ACHN (cell line): ENCODE measurements around the gene CRHBP.
"Not testable (repeated sequence)": the region's sequence is repeated elsewhere in the genome, so short reads cannot be mapped to it uniquely, and the experiment has no call there.

ENCODE experiments used
- DNase-seq: peaks from one replicate; pipeline ENCODE4 v3.0.0-alpha.2; 2015
- in situ Hi-C: cut with HindIII; loops from 2 replicates; pipeline ENCODE4 v1.10.0; 2017; ENCODE audit warnings: low sequenced_read_pairs, low pct_ligation_motif_present, low pct_unique_long_range_greater_than_20kb

CRHBP gene, protein sequence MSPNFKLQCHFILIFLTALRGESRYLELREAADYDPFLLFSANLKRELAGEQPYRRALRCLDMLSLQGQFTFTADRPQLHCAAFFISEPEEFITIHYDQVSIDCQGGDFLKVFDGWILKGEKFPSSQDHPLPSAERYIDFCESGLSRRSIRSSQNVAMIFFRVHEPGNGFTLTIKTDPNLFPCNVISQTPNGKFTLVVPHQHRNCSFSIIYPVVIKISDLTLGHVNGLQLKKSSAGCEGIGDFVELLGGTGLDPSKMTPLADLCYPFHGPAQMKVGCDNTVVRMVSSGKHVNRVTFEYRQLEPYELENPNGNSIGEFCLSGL

DNA sequence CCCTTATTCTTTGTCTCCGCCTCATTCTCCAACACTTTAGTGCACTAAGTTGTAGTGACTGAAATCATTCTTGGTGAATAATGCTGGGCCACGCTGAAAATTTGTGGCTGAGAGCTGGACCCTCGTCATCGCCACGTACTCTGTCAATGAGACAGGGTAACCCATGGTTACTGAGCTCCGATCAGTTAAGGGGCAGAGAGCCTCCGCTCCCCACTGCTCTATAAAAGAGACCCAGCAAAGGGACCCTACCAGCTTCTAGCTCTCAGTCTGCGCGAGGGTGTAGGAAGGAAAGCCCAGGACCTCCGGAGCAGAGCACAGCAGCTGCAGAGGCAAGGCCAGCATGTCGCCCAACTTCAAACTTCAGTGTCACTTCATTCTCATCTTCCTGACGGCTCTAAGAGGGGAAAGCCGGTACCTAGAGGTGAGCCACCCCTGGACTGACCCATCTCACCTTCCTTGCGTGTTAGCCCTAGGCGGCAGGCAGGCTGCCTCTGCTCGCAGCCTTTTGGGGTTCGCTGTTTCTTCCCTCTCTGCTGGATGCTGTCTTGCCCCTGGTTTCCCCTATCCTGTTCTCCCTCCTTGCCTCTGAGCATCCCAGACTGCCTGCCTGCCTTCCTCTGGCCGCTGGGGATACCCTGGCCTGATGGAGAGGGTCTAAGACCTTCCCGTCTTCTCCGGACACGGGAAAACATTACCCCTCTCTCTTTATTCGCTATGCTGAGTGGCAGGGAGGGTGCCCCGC is at the start of gene CRHBP:
CRHBP (plus strand) TSS at position 251 of the 742 bp plus-strand sequence; CDS start at position 341, 90 bp downstream.
- in situ Hi-C loops: no loop called here
- no peak for DNase-seq

DNA sequence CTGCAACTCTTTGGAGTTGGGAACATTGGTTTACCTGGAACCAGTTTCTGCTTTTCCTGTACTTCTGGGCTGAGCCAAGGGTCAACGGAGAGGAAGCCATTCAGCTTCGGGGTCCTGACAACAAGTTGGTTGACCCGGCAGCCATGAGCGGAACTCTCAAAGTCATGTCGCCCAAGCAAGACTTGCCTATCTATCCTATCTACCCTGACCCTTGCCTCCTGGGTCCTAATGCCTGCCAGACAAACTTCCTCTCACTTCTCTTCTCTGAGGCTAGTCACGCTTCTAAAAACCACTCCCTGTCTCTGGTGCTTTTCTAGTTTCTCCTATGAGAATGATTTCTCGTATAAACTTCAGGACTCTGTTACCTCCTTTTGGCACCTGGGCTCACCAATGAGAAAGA is 44.7 kb upstream of the CRHBP start:
- no peak for DNase-seq
- in situ Hi-C loops: no loop called here

GRCh38 chr5:76910344-76910933 is 42.4 kb upstream of the CRHBP start:
- in situ Hi-C loops, DNase-seq: not testable (repeated sequence)

- not testable (repeated sequence) for DNase-seq
Observed at GRCh38 chr5:76914671-76915070, 38.2 kb upstream of the CRHBP start.

DNA sequence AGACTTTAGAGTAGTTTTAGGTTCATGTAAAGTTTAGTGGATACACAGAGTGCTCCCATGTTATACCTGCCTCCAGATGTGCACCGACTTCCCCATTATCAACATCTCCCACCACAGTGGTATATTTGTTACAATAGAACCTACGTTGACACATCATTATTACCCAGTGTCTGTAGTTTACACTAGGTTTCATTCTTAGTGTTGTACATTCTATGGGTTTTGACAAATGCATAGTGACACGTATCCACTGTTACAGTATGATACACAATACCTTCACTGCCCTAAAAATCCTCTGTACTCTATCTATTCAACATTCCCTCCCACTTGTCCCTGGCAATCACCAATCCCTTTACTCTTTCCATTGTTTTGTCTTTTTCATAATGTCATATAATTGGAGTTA is 34.3 kb upstream of the CRHBP start:
- in situ Hi-C loops: no loop called here
- no peak for DNase-seq

More at GRCh38 chr5:76914671-76915070, 38.2 kb upstream of the CRHBP start:
- in situ Hi-C loops: not testable (repeated sequence)

DNA sequence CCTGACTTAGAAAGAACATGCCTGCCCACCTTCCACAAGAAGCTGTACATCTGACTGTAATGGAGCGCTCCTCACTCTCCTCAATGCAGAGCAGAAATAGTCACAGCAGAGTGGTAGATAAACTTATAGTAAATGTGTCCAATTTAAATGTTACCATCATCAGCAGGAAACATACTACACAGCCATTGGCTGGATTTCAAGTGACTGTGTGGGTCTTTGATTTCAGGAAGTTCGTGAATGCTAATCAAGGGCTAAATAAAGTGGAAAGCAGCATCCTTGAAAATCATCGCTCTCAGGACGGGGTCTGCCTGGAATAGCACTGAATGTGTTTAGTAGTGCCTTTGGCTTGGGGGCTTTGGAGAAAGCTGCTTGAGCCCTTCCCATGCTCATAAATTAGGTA is 32.4 kb upstream of the CRHBP start:
- no peak for DNase-seq
- in situ Hi-C loops: no loop called here

DNA sequence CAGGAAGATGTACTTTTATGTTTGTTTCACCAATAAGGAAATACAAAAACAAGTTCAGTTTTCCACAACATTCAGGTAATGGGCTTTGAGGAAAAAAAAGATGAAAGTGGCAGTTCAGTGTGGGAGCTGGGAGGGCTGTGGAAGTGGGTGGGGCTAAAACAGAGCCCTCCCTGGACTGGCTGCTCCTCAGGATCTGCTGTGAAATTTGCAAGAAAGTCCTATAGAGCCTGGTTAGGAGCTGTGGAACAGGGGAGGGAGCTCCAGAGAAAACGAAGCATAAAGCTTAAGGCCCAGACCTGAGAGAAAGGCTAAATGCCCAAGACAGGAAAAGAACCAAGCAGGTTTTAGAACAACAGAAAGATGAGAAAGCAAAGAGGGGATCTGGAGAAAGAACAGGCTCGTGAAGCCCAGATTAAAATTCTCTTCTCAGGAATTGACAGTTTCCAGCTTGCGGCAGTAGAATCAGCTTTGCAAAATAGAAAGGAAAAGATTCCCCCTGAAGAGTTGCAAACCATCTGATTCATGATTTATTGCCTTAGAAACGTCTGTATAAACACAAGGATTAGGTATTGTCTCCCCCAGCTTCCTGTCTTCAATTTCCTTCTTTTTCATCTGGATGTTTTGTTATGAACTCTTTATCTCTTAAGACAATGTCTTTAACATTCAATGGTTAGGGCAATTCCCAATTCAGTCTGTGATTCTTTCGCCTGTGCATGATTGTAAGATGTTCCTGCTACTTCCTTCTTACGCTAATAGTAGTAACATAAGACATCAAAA is 26.3 kb upstream of the CRHBP start:
- in situ Hi-C loops: no loop called here
- no peak for DNase-seq

- in situ Hi-C loops: no loop called here
- no peak for DNase-seq
Observed at GRCh38 chr5:76927961-76928360, 24.9 kb upstream of the CRHBP start.

DNA sequence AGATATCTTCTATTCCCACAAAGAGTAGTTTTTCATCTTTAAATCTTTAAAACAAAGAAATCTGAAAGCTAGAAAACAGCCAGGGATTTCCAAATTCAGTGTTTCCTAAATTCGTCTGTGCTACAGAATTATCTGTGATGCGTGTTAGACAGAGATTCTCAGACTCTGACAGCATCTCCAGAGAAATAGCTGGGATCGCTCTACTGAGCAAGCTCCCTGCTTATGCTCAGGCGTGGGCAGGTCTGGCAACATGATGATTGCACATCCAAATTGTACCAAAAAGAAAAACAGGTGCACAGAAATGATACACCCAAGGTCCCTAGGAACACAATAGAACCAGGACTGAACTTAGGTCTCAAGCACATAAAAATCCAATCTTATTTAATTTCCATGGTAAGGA is 22.8 kb upstream of the CRHBP start:
- no peak for DNase-seq
- in situ Hi-C loops: no loop called here

GRCh38 chr5:76938177-76938576 is 14.7 kb upstream of the CRHBP start:
- no peak for DNase-seq
- in situ Hi-C loops: no loop called here

DNA sequence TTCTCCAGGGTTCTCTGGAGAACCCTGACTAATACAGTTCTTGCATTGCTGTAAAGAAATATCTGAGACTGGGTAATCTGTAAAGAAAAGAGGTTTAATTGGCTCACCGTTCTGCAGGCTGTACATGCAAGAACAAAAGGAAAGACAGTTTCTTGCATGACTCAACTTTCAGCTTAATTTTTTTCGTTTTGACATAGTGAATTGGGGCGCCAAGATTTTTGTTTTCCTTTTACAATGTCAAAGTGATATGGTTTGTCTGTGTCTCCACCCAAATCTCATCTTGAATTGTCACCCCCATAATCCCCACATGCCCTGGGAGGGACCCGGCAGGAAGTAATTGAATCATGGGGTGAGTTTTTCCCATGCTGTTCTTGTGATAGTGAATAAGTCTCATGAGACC is 11.8 kb upstream of the CRHBP start:
- DNase-seq: no peak
- in situ Hi-C loops: no loop called here

DNA sequence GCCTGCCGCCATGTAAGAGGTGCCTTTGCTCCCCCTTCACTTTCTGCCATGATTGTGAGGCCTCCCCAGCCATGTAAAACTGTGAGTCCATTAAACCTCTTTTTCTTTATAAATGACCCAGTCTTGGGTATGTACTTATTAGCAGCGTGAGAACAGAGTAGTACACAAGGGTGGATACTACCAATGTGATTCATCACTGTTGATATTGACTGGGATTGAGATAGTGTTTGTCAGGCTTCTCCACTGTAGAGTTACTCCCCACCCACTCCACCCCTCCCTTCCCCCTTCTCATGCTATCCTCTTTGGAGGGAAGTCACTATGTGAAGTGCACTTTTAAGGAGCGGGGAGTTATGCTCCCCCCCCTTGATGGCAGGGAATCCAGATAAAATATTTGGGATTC is 11.4 kb upstream of the CRHBP start:
- in situ Hi-C loops: no loop called here
- DNase-seq: no peak

- in situ Hi-C loops: no loop called here
- DNase-seq: no peak
Observed at GRCh38 chr5:76942581-76942980, 10.3 kb upstream of the CRHBP start.

DNA sequence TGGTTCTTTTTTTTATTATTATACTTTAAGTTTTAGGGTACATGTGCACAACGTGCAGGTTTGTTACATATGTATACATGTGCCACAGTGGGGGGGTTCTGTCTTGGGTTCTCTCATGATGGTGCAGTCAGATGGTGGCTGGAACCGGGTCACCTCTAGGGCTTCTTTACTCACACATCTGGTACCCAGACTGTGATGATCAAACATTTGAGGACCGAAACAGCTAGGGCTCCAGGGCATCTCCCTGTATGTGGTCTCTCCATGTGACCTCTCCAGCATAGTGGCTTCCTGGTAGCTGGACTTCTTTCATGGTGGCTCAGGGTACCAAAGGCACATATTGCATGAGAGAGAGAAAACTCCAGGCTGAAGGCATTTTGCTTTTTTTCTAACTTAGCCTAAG is 9.8 kb upstream of the CRHBP start:
- no peak for DNase-seq
- in situ Hi-C loops: no loop called here

DNA sequence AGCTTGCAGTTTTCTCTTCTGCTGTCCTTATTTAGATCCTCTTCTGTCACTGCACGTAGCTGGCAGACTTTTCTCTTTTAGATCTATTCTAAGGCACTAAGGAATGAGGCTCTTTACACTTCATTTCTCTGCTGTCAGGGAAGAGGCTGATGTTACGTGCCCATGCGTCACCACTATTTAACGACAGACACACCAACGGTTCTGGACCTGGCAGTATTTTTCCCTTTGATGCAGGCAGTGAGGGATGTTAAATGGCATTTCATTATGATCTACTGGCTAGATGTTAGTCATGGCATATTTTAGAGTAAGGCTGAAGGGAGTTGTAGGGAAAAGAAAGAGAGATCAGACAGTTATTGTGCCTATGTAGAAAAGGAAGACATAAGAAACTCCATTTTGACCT is 8.2 kb upstream of the CRHBP start:
- in situ Hi-C loops: no loop called here
- no peak for DNase-seq

GRCh38 chr5:76945238-76945637 is 7.6 kb upstream of the CRHBP start:
- DNase-seq, in situ Hi-C loops: not testable (repeated sequence)

GRCh38 chr5:76946090-76946489 is 6.8 kb upstream of the CRHBP start:
- in situ Hi-C loops: no loop called here
- no peak for DNase-seq

DNA sequence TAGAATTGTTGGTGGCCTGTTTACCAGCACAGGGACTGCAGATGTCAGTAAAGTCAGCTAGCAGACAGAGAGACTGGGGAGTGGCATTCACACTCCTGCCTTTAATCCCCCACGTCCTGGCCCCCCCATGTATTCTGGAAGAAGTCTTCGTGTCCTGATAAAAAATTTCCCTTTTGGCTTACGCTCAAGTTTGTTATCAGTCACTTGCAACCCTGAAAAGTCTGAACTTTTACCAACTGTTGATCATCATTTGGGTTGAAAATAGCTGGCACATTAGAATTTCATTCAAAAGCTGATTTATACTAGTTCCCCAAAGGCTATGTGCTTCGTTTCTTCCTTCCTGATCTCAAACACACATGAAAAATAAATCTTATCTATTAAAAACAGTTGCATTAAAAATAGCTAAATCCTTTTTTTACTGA is 5.8 kb upstream of the CRHBP start:
- in situ Hi-C loops: no loop called here
- no peak for DNase-seq
